Measurements from ENCODE around the gene EIF4EBP3.
"Not testable (repeated sequence)": the region's sequence is repeated elsewhere in the genome, so short reads cannot be mapped to it uniquely, and the experiment has no call there.

EIF4EBP3 gene

GRCh38 chr5:140570488-140570887 is 23.0 kb downstream of the EIF4EBP3 start:
- TF ChIP-seq CTCF (IDR thresholded peaks at IDR 0.05; ENCODE audit: low read depth, low read length, missing control alignments): no peak
- in situ Hi-C loops (cut with HindIII; ENCODE audit: low sequenced_read_pairs): no loop called here
- DNase-seq (ENCODE audit: low read depth): no peak
- no peak overlapping the region for H3K4me3 ChIP-seq (ENCODE audit: low read depth, low read length)

GRCh38 chr5:140571105-140571504 is 23.6 kb downstream of the EIF4EBP3 start:
- H3K4me3 ChIP-seq (ENCODE audit: low read depth, low read length): no peak overlapping the region
- DNase-seq (ENCODE audit: low read depth): no peak
- in situ Hi-C loops (cut with HindIII; ENCODE audit: low sequenced_read_pairs): no loop called here
- no peak for TF ChIP-seq CTCF (IDR thresholded peaks at IDR 0.05; ENCODE audit: low read depth, low read length, missing control alignments)

GRCh38 chr5:140573683-140574082 is 26.2 kb downstream of the EIF4EBP3 start:
- no peak for TF ChIP-seq CTCF (IDR thresholded peaks at IDR 0.05; ENCODE audit: low read depth, low read length, missing control alignments)
- in situ Hi-C loops (cut with HindIII; ENCODE audit: low sequenced_read_pairs): no loop called here
- H3K4me3 ChIP-seq (ENCODE audit: low read depth, low read length): no peak overlapping the region
- DNase-seq (ENCODE audit: low read depth): no peak

GRCh38 chr5:140574165-140574564 is 26.7 kb downstream of the EIF4EBP3 start:
- no peak for TF ChIP-seq CTCF (IDR thresholded peaks at IDR 0.05; ENCODE audit: low read depth, low read length, missing control alignments)
- DNase-seq (ENCODE audit: low read depth): no peak
- in situ Hi-C loops (cut with HindIII; ENCODE audit: low sequenced_read_pairs): no loop called here
- H3K4me3 ChIP-seq (ENCODE audit: low read depth, low read length): no peak overlapping the region

- in situ Hi-C loops (cut with HindIII; ENCODE audit: low sequenced_read_pairs): no loop called here
- TF ChIP-seq CTCF (IDR thresholded peaks at IDR 0.05; ENCODE audit: low read depth, low read length, missing control alignments): no peak
- H3K4me3 ChIP-seq (ENCODE audit: low read depth, low read length): no peak overlapping the region
- no peak for DNase-seq (ENCODE audit: low read depth)
These were observed 27.8 kb downstream of the EIF4EBP3 start for GRCh38 chr5:140575309-140575708.

- no peak for DNase-seq (ENCODE audit: low read depth)
- no peak for TF ChIP-seq CTCF (IDR thresholded peaks at IDR 0.05; ENCODE audit: low read depth, low read length, missing control alignments)
- in situ Hi-C loops (cut with HindIII; ENCODE audit: low sequenced_read_pairs): no loop called here
- H3K4me3 ChIP-seq (ENCODE audit: low read depth, low read length): no peak overlapping the region
These were observed 29.3 kb downstream of the EIF4EBP3 start for GRCh38 chr5:140576776-140577201.

GRCh38 chr5:140579188-140579747 is 31.8 kb downstream of the EIF4EBP3 start:
- H3K4me3 ChIP-seq (ENCODE audit: low read depth, low read length); in situ Hi-C loops (cut with HindIII; ENCODE audit: low sequenced_read_pairs); DNase-seq (ENCODE audit: low read depth): not testable (repeated sequence)

All from astrocyte of the cerebellum (primary cell).